DOHH2 (cell line): ENCODE results near the gene TMEM87B.
A peak's percentile ranks its signal among the peaks of the same experiment; 100 is the strongest.

ENCODE experiments used
- H3F3A ChIP-seq: fragments of 200-600 bp; sonication (generic), shearing (Covaris generic); 2 replicates; pipeline ENCODE4 v1.6.0; 2016; ENCODE audit warnings: antibody characterized with exemption, mild to moderate bottlenecking; ENCODE audit not compliant: control insufficient read depth, insufficient read depth
- H3K27ac ChIP-seq: fragments of 200-600 bp; sonication (generic); 2 replicates; pipeline ENCODE4 v1.5.1; 2014; ENCODE audit warnings: low read depth, mild to moderate bottlenecking, low read length, moderate library complexity
- H3K27me3 ChIP-seq: fragments of 200-600 bp; sonication (generic); 2 replicates; pipeline ENCODE4 v1.6.1; 2014; ENCODE audit warnings: mild to moderate bottlenecking, low read length, mixed read lengths; ENCODE audit not compliant: control insufficient read depth
- H3K36me3 ChIP-seq: fragments of 200-600 bp; sonication (generic); 2 replicates; pipeline ENCODE4 v1.6.1; 2014; ENCODE audit warnings: mild to moderate bottlenecking, low read length, moderate library complexity, mixed read lengths; ENCODE audit not compliant: control insufficient read depth
- H3K4me1 ChIP-seq: fragments of 200-600 bp; sonication (generic); 2 replicates; pipeline ENCODE4 v1.6.1; 2014; ENCODE audit warnings: mild to moderate bottlenecking, low read length, mixed read lengths; ENCODE audit not compliant: control insufficient read depth
- H3K4me2 ChIP-seq: fragments of 200-600 bp; sonication (generic); 2 replicates; pipeline ENCODE4 v1.6.0; 2014; ENCODE audit warnings: mild to moderate bottlenecking, low read length, moderate library complexity
- H3K4me3 ChIP-seq: fragments of 200-600 bp; sonication (generic); 2 replicates; pipeline ENCODE4 v1.5.1; 2014; ENCODE audit warnings: mild to moderate bottlenecking, low read length, mixed read lengths
- H3K79me2 ChIP-seq: fragments of 200-600 bp; sonication (generic); 2 replicates; pipeline ENCODE4 v1.6.1; 2014; ENCODE audit warnings: mild to moderate bottlenecking, low read length, mixed read lengths; ENCODE audit not compliant: control insufficient read depth
- H3K9me2 ChIP-seq: fragments of 200-600 bp; sonication (generic); replicated peaks from 2 replicates; pipeline ENCODE4 v1.6.1; 2014; ENCODE audit warnings: mild to moderate bottlenecking, low read length, mixed read lengths; ENCODE audit not compliant: control insufficient read depth
- H3K9me3 ChIP-seq: fragments of 200-600 bp; sonication (generic); 2 replicates; pipeline ENCODE4 v1.6.1; 2014; ENCODE audit warnings: antibody characterized with exemption, low read length, mixed read lengths; ENCODE audit not compliant: control insufficient read depth, insufficient read depth
- H4K20me1 ChIP-seq: fragments of 200-600 bp; sonication (generic); 2 replicates; pipeline ENCODE4 v1.6.0; 2014; ENCODE audit warnings: low read depth, mild to moderate bottlenecking, antibody characterized with exemption, low read length, moderate library complexity; ENCODE audit not compliant: control insufficient read depth, insufficient read depth
- CTCF ChIP-seq: fragments of 200-600 bp; sonication (generic); IDR thresholded peaks from one replicate; pipeline ENCODE4 v1.5.1; 2014; ENCODE audit warnings: antibody characterized with exemption, mild to moderate bottlenecking, low read depth, low read length; ENCODE audit not compliant: poor library complexity, severe bottlenecking
- EZH2phosphoT487 ChIP-seq: fragments of 200-600 bp; sonication (generic); IDR thresholded peaks from 2 replicates; pipeline ENCODE4 v1.6.1; 2017; ENCODE audit warnings: borderline replicate concordance, mild to moderate bottlenecking, antibody characterized with exemption, low read length, moderate library complexity, mixed read lengths

Gene TMEM87B

DNA sequence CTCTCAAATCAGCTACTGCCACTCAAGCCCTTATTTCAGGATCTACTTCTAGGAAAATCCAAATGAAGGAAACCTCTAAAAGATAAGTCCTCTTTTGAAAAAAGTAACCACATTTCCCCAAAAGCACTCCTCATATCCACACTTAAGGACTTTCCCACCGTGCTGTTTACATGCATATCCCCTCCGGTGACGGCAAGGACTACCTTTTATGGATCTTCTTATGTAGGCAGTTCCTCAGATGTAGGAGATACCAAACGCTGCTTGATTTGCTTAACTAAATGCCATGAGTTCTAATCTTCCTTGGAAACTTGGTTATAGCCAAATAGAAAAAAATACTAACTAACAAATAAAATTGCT, 6.9 kb upstream of the TMEM87B start:
- Histone ChIP-seq H3K36me3 (no peaks in the 10 kb centered on the region), H3K4me2 (no peak overlapping the region), H3K9me2 (no peaks in the 10 kb centered on the region), H3K4me3 (no peak overlapping the region), H3K9me3 (no peaks in the 10 kb centered on the region), H3K79me2 (no peaks in the 10 kb centered on the region), H3K4me1 (no peaks in the 10 kb centered on the region), H3F3A (0 out of 2 replicates have a peak, but pooled peaks cover 5% of the 10 kb centered on the region), H3K27ac (no peak overlapping the region), H4K20me1 (no peaks in the 10 kb centered on the region), H3K27me3 (0 out of 2 replicates have a peak, but pooled peaks cover 4% of the 10 kb centered on the region)
- TF ChIP-seq CTCF (no peak), EZH2phosphoT487 (no peak)

GRCh38 chr2:112048887-112049286, 6.2 kb upstream of the TMEM87B start:
- no peaks in the 10 kb centered on the region for H3K36me3 ChIP-seq
- no peaks in the 10 kb centered on the region for H4K20me1 ChIP-seq
- no peaks in the 10 kb centered on the region for H3K79me2 ChIP-seq
- H3K27ac ChIP-seq, result no peak overlapping the region
- peaks cover 6% of the 10 kb centered on the region for H3K4me1 ChIP-seq
- TF ChIP-seq CTCF (peak; percentile 59), EZH2phosphoT487 (no peak)
- H3K4me2 ChIP-seq, result no peak overlapping the region
- H3K4me3 ChIP-seq, result no peak overlapping the region
- H3K9me3 ChIP-seq, result no peaks in the 10 kb centered on the region
- H3K9me2 ChIP-seq, result no peaks in the 10 kb centered on the region
- 0 out of 2 replicates have a peak, but pooled peaks cover 5% of the 10 kb centered on the region for H3F3A ChIP-seq
- 0 out of 2 replicates have a peak, but pooled peaks cover 4% of the 10 kb centered on the region for H3K27me3 ChIP-seq

- H3K36me3 ChIP-seq, result no peaks in the 10 kb centered on the region
- H3K4me1 ChIP-seq, result peaks cover 7% of the 10 kb centered on the region
These were observed 4.8 kb upstream of the TMEM87B start for GRCh38 chr2:112050316-112050715.

More at GRCh38 chr2:112050316-112050715, 4.8 kb upstream of the TMEM87B start:
- Histone ChIP-seq H3K9me3 (no peaks in the 10 kb centered on the region), H3F3A (0 out of 2 replicates have a peak, but pooled peaks cover 5% of the 10 kb centered on the region), H3K4me2 (no peak overlapping the region), H3K79me2 (no peaks in the 10 kb centered on the region), H3K9me2 (no peaks in the 10 kb centered on the region), H3K27ac (no peak overlapping the region), H3K27me3 (0 out of 2 replicates have a peak, but pooled peaks cover 4% of the 10 kb centered on the region), H4K20me1 (no peaks in the 10 kb centered on the region), H3K4me3 (no peak overlapping the region)
- no peak for TF ChIP-seq EZH2phosphoT487
- no peak for TF ChIP-seq CTCF
